GM13976 (cell line): Measurements from ENCODE around the gene MAN2A1.

Source experiments
- DNase-seq: peaks from one replicate; pipeline ENCODE4 v3.0.0; 2012; ENCODE audit warnings: low spot score
- CTCF ChIP-seq: IDR thresholded peaks from 2 replicates; pipeline ENCODE4 v1.5.1; 2012; ENCODE audit warnings: borderline replicate concordance, mild to moderate bottlenecking; ENCODE audit not compliant: insufficient read depth; ENCODE audit errors: extremely low read depth, missing control alignments, control extremely low read depth
- in situ Hi-C: fragments of 300-500 bp; cut with MboI; formaldehyde crosslinking; loops from one replicate; pipeline ENCODE4 v1.12.0; 2022; ENCODE audit warnings: low sequenced_read_pairs, mixed read lengths, inconsistent platforms; ENCODE audit not compliant: unreplicated experiment

MAN2A1 gene

DNA sequence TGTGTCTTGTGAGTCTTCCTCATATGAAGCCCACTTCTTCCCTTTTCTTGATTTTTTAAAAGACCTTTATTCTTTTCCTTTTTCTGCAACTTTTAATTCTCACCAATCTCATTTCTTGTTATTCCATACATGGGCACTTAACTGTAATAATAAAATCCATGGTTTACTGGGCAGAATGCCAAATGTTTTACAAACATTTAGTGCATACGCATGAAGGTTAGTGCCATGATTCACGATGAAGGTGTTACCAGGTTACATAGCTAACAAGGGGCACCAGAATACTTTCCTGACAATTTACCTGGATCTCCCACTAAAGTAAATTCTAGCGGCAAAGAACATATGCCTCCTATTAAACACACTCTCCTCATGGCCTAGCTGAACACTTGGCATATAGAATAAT is 28.5 kb downstream of the MAN2A1 start:
- in situ Hi-C loops = no loop called here
- DNase-seq = no peak
- no peak for TF ChIP-seq CTCF

DNA sequence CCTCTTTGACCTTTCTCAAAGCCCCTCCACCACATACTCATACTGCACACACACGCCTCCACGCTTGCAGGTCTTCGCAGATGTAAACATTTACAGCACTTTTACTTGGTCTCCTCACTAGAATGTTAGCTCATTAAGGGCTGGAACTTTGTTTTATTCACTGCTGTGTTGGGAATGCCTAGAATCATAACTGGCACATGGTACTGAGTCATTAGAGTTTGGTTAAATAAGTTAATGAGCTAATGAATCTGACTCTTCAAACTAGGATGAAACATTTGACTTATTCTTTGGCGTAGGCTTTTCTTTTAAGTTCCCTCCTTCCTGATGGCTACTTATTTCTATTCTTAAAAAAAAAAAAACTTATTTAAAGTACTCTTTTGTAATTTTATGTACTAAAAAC is 28.9 kb downstream of the MAN2A1 start:
- no peak for TF ChIP-seq CTCF
- in situ Hi-C loops = no loop called here
- DNase-seq = no peak

- no peak for TF ChIP-seq CTCF
- in situ Hi-C loops = no loop called here
- DNase-seq = no peak
Observed at GRCh38 chr5:109719978-109720377, 30.3 kb downstream of the MAN2A1 start.

GRCh38 chr5:109721741-109722140 is 32.0 kb downstream of the MAN2A1 start:
- no peak for DNase-seq
- in situ Hi-C loops = no loop called here
- TF ChIP-seq CTCF = no peak

DNA sequence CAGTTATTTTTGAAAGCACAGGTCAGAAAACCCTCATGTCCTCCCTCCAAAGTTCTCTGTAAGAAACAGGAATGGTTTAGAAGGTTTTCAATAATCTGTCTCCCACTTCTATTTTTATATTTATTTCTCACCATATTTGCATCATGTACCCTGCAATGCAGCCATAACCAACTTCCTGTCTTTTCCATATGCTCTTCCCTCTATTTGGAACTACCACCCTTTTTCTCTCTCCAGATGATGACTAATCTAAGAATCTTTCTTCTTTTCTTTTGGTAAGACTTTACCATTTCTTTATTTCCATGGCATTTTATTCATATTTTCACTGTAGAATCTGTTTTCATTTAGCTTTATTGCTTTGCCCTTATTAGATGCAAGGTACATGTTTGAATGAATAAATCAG is 33.9 kb downstream of the MAN2A1 start:
- no peak for TF ChIP-seq CTCF
- DNase-seq = no peak
- in situ Hi-C loops = no loop called here

DNA sequence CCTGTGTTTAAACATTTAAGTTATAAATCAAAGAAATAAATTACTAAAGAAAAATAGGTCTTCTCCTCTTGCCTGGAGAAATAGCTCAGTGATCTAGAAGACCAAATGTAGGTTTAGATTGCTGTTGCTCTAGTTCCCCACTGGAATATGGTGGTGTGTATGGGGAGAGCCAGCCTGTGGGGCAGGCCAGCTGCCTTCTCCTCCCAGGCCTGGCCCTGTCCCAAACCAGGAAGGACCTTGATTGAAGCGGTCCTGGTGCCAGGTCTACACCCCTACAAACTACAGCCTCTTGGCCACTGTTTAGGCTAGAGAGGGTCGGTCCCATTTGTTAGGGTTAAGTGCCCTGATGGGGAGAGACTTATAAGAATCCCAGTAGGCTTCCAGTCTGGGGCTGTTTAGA is 35.4 kb downstream of the MAN2A1 start:
- TF ChIP-seq CTCF = no peak
- in situ Hi-C loops = no loop called here
- DNase-seq = no peak
